SK-N-MC (cell line): Measurements from ENCODE around the gene NLRP11.

Source experiments
- EZH2 ChIP-seq: fragments of 200-600 bp; sonication (generic); IDR thresholded peaks from one replicate; pipeline ENCODE4 v1.6.1; 2017; ENCODE audit warnings: antibody characterized with exemption
- FOXP2 ChIP-seq: optimal IDR thresholded peaks from 2 replicates; pipeline ENCODE3; 2011; ENCODE audit warnings: mild to moderate bottlenecking, moderate library complexity; ENCODE audit not compliant: insufficient read depth; ENCODE audit errors: extremely low read length, control extremely low read depth
- POLR2AphosphoS5 ChIP-seq: IDR thresholded peaks from 2 replicates; pipeline ENCODE4 v1.6.1; 2012; ENCODE audit warnings: mild to moderate bottlenecking, low read depth, low read length, borderline replicate concordance

- no peak for TF ChIP-seq POLR2AphosphoS5
- no peak for TF ChIP-seq EZH2
- TF ChIP-seq FOXP2: no peak
Observed at GRCh38 chr19:55820037-55820436, 11.8 kb downstream of the NLRP11 start.
